CD4-positive, alpha-beta T cell treated with Interferon gamma for 1 hour (primary cell): Measurements from ENCODE around the gene NSUN6.

Experiments used
- DNase-seq: peaks from one replicate; pipeline ENCODE4 v3.0.0-alpha.2; 2020

The NSUN6 gene

DNA sequence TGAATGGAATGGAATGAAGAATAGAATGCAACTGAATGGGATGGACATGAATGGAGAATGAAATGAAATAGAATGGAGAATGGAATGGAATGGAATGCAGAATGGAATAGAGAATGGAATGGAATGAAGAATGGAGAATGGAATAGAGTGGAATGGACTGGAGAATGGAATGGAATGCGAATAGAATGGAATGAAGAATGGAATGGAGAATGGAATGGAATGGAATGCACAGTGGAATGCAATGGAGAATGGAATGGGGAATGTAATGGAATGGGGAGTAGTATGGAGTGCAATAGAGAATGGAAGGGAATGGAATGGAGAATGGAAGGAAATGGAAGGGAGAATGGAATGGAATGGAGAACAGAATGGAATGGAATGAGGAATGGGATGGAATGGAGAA, 93.4 kb downstream of the NSUN6 start:
- no peak for DNase-seq

DNA sequence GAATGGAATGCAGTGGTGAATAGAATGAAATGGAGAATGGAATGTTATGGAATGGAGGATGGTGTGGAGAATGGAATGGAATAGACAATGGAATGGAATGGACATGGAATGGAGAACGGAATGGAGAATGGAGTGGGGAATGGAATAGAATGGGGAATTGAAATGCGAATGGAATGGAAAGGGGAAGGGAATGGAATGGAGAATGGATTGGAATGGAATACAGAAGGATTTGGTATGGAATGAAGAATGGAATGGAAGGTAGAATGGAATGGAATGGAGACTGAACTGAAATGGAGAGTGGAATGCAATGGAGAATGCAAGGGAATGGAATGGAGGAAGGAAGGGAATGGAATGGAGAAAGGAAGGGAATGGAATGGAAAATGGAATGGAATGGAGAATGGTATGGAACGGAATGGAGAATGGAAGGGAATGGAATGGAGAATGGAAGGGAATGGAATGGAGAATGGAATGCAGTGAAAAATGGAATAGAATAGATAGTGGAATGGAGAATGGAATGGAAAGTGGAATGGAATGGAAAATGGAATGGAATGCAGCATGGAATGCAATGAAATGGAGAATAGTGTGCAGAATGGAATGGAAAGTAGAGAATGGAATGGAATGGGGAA, 94.8 kb downstream of the NSUN6 start:
- no peak for DNase-seq

DNA sequence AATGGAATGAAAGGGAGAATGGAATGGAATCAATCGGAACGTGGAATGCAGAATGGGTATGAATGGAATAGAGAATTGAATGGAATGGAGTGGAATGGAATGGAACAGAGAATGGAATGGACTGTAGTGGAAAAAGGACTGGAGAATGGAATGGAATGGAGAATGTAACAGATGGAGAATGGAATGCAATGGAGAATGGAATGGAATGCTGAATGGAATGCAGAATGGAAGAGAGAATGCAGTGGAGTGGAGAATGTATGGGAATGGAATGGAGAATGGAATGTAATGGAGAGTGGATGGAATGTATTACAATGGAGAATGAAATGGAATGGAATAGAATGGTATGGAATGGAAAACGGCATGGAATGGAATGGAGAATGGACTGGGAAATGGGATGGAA, 96.9 kb downstream of the NSUN6 start:
- DNase-seq = no peak

DNA sequence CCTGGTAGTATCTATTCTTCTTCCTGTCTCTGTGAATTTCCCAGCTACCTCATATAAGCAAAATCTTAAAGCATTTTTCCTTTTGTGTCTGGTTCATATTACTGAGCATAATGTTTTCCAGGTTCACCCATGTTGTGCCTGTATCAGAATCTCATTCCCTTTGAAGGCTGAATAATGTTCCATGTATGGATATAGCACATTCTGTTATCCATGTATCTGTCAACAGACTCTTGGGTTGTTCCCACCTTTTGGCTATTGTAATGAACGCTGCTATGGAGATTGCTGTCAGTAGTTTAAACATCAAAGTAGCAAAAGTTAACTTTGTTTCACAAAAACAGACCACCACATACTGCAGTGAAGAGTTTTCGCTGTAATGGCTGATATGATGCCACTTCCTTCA, 99.9 kb downstream of the NSUN6 start:
- no peak for DNase-seq

DNA sequence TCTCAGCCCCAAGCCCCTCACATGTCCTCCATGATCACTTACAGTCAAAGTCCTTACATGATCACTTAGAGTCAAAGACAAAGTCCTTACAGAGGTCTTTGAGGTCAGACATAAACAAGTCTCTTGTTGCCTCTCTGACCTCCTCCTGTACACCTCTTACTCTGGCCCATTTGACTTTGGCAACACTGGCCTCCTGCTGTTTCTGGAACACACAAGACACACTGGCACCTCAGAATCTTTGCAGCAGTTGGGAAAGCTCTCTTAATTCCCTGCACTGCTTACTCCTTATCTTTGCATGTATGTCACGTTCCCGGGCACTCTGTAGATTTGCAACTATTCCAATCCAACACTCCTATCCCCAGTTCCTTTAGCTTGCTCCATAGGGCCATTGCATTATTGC, 102.3 kb downstream of the NSUN6 start:
- DNase-seq = no peak

DNA sequence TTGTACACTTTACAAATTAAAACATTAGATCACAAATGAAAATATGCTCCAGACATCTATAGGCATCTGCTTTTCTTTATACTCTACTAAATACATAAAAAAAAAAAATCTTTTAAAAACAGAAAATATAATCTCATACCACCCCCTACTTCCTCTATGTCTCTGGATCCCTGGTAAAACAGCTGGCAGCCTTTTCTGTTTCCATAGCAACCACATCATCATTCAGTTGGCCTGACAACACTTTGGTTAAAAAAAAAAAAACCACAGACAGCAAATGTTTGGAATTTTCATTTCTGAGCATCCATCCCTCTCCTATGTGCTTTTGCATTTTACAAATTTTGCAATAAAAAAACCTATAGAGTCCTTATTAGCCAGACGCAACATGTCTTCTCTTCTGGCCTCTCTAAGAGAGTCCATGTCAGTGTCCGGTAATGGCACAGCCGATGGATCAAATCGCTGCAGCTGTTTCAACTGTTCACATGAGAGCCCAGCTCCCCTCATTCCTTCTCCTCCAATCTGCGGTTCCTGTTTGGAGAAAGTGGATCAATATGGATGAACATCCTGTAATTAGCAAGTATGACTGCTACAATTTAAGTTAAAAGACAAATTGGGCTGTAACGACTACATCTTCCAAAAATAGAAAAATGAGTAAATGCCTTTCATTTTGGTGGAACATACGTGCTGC, 105.6 kb downstream of the NSUN6 start:
- DNase-seq = no peak

DNA sequence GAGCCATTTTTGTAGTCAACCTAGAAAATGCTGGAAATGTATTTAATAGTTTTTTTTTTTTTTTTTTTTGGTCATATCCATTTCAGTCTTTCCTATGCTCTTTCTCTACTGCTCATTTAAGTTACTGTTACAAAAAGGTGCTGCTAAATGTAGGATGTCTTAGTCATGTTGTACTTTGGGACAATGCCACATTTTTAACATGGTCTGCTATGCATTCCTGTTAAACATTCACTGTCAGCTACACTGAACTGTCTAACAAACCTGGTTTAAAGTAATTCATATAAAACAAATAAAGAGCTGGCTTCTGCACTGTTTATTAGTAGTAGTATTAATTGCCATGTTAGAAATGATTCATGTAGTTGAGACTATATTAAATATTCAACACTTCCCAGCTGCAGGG, 108.6 kb downstream of the NSUN6 start:
- no peak for DNase-seq

DNA sequence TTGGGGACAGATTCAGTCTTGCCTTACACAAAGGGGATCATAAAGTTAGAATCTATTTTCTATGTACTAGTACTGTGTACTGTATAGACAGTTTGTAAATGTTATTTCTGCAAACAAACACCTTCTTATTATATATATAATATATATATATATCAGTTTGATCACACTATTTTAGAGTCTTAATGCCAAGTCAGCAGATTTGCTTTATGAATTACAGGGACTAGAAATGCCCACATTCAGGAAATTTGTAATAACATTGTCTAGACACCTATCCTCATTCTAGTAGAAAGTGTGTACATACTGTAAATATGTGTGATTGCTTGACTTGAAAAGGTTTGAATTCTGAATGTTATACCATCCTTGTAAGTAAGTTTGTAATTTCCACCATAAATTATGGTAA, 111.2 kb downstream of the NSUN6 start:
- no peak for DNase-seq

DNA sequence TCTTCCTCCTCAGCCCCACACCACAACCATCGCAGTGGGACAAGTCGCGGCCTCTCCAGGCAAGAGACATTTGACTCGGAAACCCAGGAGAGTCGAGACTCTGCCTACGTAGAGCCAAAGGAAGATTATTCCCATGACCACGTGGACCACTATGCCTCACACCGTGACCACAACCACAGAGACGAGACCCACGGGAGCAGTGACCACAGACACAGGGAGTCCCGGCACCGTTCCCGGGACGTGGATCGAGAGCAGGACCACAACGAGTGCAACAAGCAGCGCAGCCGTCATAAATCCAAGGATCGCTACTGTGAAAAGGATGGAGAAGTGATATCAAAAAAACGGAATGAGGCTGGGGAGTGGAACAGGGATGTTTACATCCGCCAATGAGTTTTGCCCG, 112.1 kb downstream of the NSUN6 start:
- no peak for DNase-seq

DNA sequence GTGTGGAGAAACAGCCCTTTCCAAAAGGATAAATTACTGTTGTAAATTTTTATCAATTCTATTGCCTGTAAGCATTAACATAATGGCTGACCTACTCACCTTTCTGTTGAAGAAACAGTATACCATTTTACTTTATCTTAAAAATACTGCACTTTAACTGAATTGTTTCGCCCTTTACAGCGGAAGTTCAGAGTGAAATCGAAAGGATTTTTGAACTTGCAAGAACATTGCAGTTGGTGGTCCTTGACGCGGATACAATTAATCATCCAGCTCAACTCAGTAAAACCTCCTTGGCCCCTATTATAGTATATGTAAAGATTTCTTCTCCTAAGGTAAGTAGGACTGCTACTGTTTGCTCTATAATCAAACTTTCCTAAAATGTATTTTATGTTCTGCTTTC, 117.5 kb downstream of the NSUN6 start:
- no peak for DNase-seq

DNA sequence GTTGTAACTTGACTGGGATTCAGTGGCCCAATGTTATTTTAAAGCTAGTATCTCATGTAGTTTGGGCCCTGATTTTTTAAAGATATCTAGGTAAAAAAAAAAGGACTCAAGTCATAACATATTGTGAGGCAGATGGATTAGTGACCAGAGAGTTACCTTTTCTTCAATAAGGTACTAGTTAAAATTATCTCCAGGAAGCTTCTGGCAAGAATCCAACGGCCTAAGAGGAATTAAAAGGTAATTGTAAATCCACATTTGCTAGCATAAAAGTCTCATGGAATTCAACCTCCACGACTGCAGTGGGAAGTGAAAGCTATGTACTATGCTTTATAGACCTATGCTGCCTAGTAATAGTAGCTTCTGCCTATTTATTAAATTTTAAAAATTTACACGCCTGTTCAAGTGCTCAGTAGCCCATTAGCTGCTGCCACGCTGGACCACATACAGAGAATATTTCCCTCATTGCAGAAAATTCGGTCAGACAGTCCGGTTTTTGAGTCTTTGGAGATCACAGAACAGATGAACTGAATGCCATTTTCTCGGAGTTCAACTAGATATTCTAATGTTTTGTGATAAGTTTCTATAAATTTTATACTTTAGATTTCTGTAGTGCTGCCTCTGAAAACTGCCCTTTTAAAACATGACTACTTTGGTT, 118.4 kb downstream of the NSUN6 start:
- no peak for DNase-seq

DNA sequence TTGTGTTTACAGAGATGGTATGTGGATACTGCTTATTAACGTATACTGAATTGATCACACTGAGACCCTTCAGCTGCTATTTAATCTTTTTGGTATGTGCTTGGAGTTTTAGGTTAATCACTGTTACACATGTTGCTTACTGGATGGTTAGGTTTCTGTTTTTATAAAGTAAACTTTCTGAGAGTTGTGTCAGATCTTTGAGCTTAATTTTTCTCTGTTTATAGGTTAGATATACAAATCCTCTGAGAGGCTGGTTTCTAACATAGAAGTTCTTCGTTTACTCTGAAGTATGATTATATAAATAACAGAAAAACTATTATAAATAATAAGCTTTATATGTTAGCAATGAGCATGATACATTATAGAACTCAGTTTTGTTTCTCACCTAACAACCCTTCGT, 123.1 kb downstream of the NSUN6 start:
- DNase-seq = no peak

DNA sequence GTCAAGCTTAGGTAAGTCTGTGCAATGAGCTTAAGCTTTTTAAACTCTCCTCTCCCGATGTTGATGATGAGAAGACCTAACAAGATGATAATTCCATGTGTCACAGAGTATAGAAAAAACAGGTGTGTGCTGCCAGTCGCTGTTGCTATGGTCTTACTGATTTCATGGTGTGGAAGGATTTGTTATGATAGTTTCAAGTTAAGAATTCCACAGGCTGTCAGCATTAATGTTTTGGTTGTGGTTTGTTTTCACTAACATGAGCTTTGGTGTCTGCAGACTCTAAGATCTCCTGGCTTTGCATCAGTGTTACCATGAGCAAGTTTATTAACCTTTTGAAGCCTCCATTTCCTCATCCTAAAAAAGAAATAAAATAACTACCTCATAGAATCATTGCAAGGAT, 123.7 kb downstream of the NSUN6 start:
- DNase-seq = no peak

DNA sequence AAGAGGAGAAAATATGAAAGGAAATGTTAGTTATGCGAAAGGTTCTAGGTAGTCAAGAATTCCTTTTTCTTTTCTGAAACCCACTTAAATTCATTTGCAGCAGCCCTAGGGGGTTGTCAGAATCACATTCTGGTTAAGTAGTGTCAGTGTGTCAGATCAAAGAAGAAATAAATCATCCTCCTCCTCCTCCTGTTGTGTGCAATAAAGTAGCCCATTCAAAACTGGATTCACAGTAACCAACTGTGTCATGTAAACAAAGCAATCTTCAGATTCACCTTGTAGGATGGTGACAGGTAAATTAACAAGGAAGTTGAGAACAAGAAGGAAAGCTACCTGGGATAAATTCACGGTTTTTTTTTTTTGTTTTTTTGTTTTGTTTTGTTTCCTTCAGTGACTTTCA, 127.5 kb downstream of the NSUN6 start:
- DNase-seq = no peak

DNA sequence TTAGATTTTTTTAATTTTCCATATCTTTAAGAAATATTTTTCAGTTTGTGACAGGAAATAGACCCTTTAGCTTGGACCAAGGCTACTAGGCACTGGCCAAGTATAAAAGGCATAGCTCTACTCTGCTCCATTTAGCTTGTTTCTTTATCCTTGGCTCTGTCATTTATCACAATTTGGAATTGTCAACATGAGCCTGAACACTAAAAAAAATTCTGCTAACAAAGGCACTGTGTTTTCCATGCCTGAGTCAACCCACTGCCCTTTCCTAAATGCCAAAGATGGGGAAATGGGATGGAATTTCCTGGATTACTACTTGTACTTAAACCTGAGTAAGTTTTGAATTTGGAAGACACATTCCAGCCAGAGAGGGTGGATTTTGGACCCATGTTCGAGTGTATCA, 128.4 kb downstream of the NSUN6 start:
- no peak for DNase-seq

DNA sequence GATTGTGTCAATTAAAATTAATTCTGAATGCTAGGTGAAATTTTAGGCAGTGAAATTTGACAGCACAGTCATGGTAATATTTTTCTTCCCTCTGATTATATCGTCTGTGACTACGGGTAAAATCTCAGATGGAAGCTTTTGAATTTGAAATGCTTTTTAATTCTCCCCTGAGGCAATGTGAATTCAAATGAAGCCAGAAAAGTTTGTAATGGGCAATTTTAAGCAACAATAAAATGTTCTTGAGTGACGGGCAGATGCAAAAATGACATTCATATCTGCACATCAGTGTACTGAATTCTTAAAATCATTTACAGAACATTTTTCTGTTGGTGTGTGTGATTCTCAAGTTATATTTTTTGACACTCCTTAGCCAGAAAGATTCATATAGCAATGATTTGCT, 134.5 kb downstream of the NSUN6 start:
- no peak for DNase-seq

DNA sequence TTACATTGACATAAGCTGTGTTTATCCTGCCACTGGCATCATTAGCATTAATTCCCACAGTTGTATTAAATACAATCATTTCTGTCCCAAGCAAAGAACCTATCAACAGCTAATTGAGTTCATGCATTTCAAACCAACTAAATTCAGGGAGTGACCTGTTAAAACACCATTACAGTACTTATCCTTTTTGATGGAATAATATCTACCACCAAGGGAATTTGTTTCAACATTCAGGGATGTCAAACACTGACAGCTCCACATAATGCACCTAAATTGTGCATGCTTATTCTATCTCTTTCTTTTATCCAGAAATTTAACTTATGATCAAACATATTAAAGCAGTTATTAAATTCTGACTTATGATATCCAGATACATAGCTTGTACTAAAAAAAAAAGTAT, 136.8 kb downstream of the NSUN6 start:
- DNase-seq = no peak

DNA sequence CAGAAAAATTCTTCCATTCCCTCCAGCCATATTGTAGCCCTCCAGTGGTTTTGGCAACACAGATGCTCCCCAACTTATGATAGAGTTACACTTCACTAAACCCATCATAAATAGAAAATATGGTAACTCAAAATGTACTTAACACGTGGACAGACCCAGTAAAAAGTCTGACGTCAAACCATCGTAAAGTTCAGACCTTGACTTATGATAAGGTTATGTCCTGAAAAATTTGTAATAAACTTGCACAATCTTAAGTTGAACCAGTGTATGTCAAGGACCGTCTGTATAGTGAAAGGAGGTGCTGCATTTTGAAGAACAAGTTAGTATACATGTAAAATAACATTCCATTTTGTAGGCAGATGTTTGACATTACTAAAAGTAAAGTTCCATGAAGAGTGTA, 142.8 kb downstream of the NSUN6 start:
- no peak for DNase-seq

DNA sequence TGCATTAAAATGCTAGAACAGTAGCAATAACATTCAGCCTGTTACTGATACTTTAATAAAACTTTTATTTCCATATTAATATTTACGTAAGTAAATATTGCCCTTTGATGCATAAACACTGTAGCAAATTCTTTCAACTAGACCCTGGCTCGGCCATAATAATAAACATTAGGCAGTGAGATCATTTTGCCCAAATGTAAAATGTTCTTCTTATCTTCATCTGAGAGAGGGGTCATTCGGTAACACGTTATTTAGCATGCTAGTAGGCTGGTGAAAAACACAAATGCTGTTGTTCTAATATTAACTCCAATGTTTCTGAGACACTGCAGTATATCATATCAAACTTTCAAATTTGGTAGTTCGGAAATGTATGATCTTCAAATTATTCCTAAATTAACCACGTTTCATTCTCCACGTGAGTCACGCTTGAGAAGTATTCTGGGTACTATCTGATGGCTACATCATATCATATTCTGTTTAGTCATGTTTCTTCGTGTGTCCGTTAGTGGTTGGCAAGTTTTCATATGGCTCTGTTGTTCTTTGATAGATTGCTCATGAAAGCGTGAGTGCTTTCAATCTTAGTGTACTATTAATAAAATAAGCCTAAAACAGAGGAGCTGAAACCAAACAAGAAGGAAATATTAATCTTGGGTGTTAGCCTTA, 145.8 kb downstream of the NSUN6 start:
- DNase-seq = no peak

DNA sequence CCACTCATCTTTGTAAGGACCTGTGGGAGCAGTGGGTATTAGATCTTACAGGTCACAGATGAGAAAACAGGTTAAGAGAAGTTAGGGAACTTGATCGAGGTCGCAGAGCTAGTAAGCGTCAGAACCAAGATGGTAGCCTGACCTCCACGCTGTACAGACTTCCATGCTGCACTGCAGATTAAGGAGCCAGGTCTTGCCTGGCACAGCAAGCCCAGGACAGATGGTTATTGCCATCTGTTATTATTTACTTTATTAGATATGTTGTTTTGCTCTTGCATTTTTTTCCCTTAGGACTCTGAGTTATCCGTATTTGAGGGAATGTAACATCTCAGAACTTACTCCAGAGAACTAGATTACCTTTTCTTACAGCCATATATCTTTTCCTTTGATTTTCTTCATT, 147.2 kb downstream of the NSUN6 start:
- DNase-seq = no peak

DNA sequence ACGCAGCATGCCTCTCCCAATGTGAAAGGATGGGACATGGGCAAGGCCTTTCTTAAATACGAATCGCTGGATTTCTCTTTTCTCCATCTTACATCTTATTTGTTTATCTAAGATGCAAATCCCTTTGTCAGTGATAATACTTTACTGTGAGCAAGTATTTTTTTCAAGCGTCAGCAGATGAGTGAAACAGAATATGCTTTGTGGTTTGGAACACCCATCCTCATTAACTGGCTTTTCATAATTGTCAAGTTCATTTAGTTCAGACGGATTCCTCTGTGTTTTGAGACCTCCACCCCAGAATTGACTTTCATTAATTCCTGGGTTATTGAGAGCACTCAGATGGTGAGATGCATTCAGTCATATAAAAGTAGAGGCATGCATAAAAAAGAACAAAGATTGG, 149.8 kb downstream of the NSUN6 start:
- DNase-seq = no peak

DNA sequence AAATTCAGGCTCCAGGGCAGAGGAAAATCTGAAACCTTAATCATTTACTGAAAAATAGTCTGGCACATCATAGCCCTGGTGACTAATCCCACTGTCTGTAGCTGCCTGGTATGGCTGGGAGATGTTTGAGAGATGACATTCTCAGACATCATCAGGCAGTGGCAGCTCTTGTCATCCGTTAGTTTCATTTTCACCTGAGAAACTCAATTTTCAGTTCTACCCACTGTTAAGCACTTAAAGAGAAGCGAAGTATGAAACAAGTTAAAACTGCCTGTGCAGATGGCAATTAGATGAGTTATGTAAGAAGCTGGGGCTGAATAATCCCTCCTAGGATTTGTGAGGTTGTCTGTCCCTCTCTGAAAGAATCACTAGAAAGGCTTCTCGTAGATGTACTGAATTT, 150.2 kb downstream of the NSUN6 start:
- no peak for DNase-seq

DNA sequence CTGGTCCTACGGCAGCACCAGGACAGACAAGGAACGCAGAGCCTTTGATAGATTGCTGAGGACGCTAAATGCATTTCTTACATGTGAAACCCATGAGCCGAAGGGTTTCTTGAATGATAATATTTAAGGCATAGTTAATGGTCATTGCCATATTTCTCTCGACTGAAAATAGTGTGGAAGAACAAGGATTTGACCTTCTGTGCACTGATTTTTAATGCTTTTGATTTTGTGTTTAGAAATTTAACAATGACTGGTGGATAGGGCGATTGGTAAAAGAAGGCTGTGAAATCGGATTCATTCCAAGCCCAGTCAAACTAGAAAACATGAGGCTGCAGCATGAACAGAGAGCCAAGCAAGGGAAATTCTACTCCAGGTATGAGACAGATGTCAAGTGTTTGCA, 150.8 kb downstream of the NSUN6 start:
- no peak for DNase-seq

DNA sequence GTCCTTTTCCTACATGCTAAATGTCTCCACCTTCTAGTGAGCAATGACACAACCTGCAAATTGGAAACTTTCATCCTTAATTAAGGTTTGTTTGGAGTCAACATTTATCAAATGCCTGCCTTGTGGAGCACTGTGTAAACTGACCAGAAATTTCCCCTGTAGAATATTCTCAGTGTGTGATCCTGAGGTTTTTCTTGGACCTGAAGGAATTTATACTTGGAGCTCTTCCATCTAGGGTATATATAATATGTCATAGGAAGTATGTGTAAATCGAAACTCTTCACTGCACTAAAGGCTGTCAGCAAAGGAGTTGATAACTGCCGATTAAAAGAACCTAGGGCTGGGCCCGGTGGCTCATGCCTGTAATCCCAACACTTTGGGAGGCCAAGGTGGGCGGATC, 152.4 kb downstream of the NSUN6 start:
- DNase-seq = no peak
